Karpas-422 (cell line): ENCODE measurements around the gene LRSAM1. TPM values are rescaled to one million over a fixed set of nuclear protein-coding genes. Genes with fewer than 3 reads are reported as not detected.

Experiments
- DNase-seq: peaks from one replicate; pipeline ENCODE4 v3.0.0-alpha.2; 2015
- H2AFZ ChIP-seq: fragments of 200-600 bp; sonication (generic); 2 replicates; pipeline ENCODE4 v1.6.1; 2014; ENCODE audit warnings: antibody characterized with exemption, low read length, mixed read lengths
- H3K27ac ChIP-seq: fragments of 200-600 bp; sonication (generic); 2 replicates; pipeline ENCODE4 v1.5.1; 2014; ENCODE audit warnings: mild to moderate bottlenecking, low read length, moderate library complexity
- H3K27me3 ChIP-seq: fragments of 200-600 bp; sonication (generic); 2 replicates; pipeline ENCODE4 v1.6.1; 2014; ENCODE audit warnings: low read length, mixed read lengths
- H3K36me3 ChIP-seq: fragments of 200-600 bp; sonication (generic); 2 replicates; pipeline ENCODE4 v1.6.1; 2014; ENCODE audit warnings: low read length, mixed read lengths; ENCODE audit not compliant: insufficient read depth
- H3K4me1 ChIP-seq: fragments of 200-600 bp; sonication (generic); 2 replicates; pipeline ENCODE4 v1.6.1; 2014; ENCODE audit warnings: mild to moderate bottlenecking, low read length, mixed read lengths
- H3K4me2 ChIP-seq: fragments of 200-600 bp; sonication (generic); 2 replicates; pipeline ENCODE4 v1.6.1; 2014; ENCODE audit warnings: low read length, low read depth, mild to moderate bottlenecking; ENCODE audit not compliant: poor library complexity, severe bottlenecking
- H3K4me3 ChIP-seq: fragments of 200-600 bp; sonication (generic); 2 replicates; pipeline ENCODE4 v1.5.1; 2014; ENCODE audit warnings: mild to moderate bottlenecking, antibody characterized with exemption, low read length, mixed read lengths
- H3K79me2 ChIP-seq: fragments of 200-600 bp; sonication (generic); 2 replicates; pipeline ENCODE4 v1.6.1; 2014; ENCODE audit warnings: mild to moderate bottlenecking, low read length, mixed read lengths
- H3K9ac ChIP-seq: fragments of 200-600 bp; sonication (generic); 2 replicates; pipeline ENCODE4 v1.6.0; 2014; ENCODE audit warnings: low read length
- H3K9me2 ChIP-seq: fragments of 200-600 bp; sonication (generic), shearing (Covaris generic); replicated peaks from 2 replicates; pipeline ENCODE4 v1.6.0; 2014; ENCODE audit warnings: mild to moderate bottlenecking, low read length, moderate library complexity; ENCODE audit not compliant: insufficient read depth
- H3K9me3 ChIP-seq: fragments of 300-700, 200-600 bp; sonication (generic); 2 replicates; pipeline ENCODE4 v1.6.1; 2014; ENCODE audit warnings: low read length, mixed read lengths
- H4K20me1 ChIP-seq: fragments of 200-600 bp; sonication (generic); 2 replicates; pipeline ENCODE4 v1.6.1; 2014; ENCODE audit warnings: mild to moderate bottlenecking, antibody characterized with exemption, low read length, low read depth; ENCODE audit not compliant: insufficient read depth
- total RNA-seq: library from RNA; depleted of rRNA; stranded (reverse); fragments of >200 nt; shearing (Covaris generic); gene quantifications from 2 replicates; pipeline ENCODE4 v1.2.3, GENCODE V29; 2014; ENCODE audit warnings: low replicate concordance

The LRSAM1 gene
- total RNA-seq, 1 experiment from 2014 or later = 14.4 TPM

- DNase-seq = peak; percentile 51
- Histone ChIP-seq H3K4me2 (peak overlapping the region; percentile 96), H2AFZ (no peak overlapping the region), H3K4me1 (peaks cover 28% of the 10 kb centered on the region), H3K4me3 (peak overlapping the region; percentile 88), H3K9ac (peak overlapping the region; percentile 99), H3K9me2 (no peaks in the 10 kb centered on the region), H4K20me1 (peaks cover 31% of the 10 kb centered on the region), H3K79me2 (peaks cover 38% of the 10 kb centered on the region), H3K27ac (peak overlapping the region; percentile 92), H3K36me3 (peaks cover 50% of the 10 kb centered on the region), H3K9me3 (no peaks in the 10 kb centered on the region), H3K27me3 (no peaks in the 10 kb centered on the region)
Measured at GRCh38 chr9:127449332-127449966, 1.9 kb upstream of the LRSAM1 start.

- Histone ChIP-seq H3K4me2 (peak overlapping the region; percentile 96), H3K27me3 (no peaks in the 10 kb centered on the region), H3K9me2 (no peaks in the 10 kb centered on the region), H3K27ac (peak overlapping the region; percentile 92), H3K36me3 (peaks cover 50% of the 10 kb centered on the region), H3K9me3 (no peaks in the 10 kb centered on the region), H3K79me2 (peaks cover 38% of the 10 kb centered on the region), H4K20me1 (peaks cover 31% of the 10 kb centered on the region), H2AFZ (no peak overlapping the region), H3K9ac (peak overlapping the region; percentile 99), H3K4me1 (peaks cover 31% of the 10 kb centered on the region), H3K4me3 (peak overlapping the region; percentile 88)
- peak; percentile 55 for DNase-seq
Measured at GRCh38 chr9:127450243-127450760, 1.0 kb upstream of the LRSAM1 start.

- H3K9me2 ChIP-seq = no peaks in the 10 kb centered on the region
- H3K9ac ChIP-seq = peak overlapping the region; percentile 90
- H3K27me3 ChIP-seq = no peaks in the 10 kb centered on the region
- peak overlapping the region; percentile 62; the same call in 1 of the 2 replicates for H3K27ac ChIP-seq
- H3K4me2 ChIP-seq = peak overlapping the region; percentile 96
- peak overlapping the region; percentile 90 for H2AFZ ChIP-seq
- peaks cover 45% of the 10 kb centered on the region for H3K36me3 ChIP-seq
- peaks cover 38% of the 10 kb centered on the region for H3K4me1 ChIP-seq
- H4K20me1 ChIP-seq = peaks cover 31% of the 10 kb centered on the region
- peak overlapping the region; percentile 88 for H3K4me3 ChIP-seq
- H3K9me3 ChIP-seq = no peaks in the 10 kb centered on the region
- H3K79me2 ChIP-seq = peaks cover 38% of the 10 kb centered on the region
- DNase-seq = no peak
Measured at GRCh38 chr9:127451608-127451857, 223 bp downstream of the LRSAM1 start.

- Histone ChIP-seq H3K9me2 (no peaks in the 10 kb centered on the region), H3K79me2 (peaks cover 38% of the 10 kb centered on the region), H3K9ac (peak overlapping the region; percentile 90), H3K4me3 (peak overlapping the region; percentile 88), H3K4me1 (peaks cover 38% of the 10 kb centered on the region), H2AFZ (peak overlapping the region; percentile 90), H3K9me3 (no peaks in the 10 kb centered on the region), H3K36me3 (peaks cover 39% of the 10 kb centered on the region), H3K27me3 (no peaks in the 10 kb centered on the region), H4K20me1 (peaks cover 31% of the 10 kb centered on the region), H3K27ac (peak overlapping the region; percentile 62), H3K4me2 (peak overlapping the region; percentile 96)
- peak; percentile 71 for DNase-seq
Measured at GRCh38 chr9:127451858-127452656, 747 bp downstream of the LRSAM1 start.

GRCh38 chr9:127452691-127453090, 1.4 kb downstream of the LRSAM1 start:
- H3K27me3 ChIP-seq = no peaks in the 10 kb centered on the region
- peaks cover 31% of the 10 kb centered on the region for H4K20me1 ChIP-seq
- peak overlapping the region; percentile 88 for H3K4me3 ChIP-seq
- peak overlapping the region; percentile 90 for H2AFZ ChIP-seq
- H3K4me2 ChIP-seq = peak overlapping the region; percentile 96
- peaks cover 38% of the 10 kb centered on the region for H3K79me2 ChIP-seq
- no peak for DNase-seq
- H3K9ac ChIP-seq = peak overlapping the region; percentile 90
- H3K9me2 ChIP-seq = no peaks in the 10 kb centered on the region
- H3K36me3 ChIP-seq = peaks cover 33% of the 10 kb centered on the region
- H3K4me1 ChIP-seq = peaks cover 38% of the 10 kb centered on the region
- no peaks in the 10 kb centered on the region for H3K9me3 ChIP-seq
- H3K27ac ChIP-seq = 0 out of 2 replicates have a peak overlapping the region, but pooled peaks have one; percentile 62

GRCh38 chr9:127455324-127455992, 4.1 kb downstream of the LRSAM1 start:
- Histone ChIP-seq H3K36me3 (peaks cover 5% of the 10 kb centered on the region), H3K79me2 (peaks cover 20% of the 10 kb centered on the region), H3K9ac (peak overlapping the region; percentile 36; the same call in 1 of the 2 replicates), H2AFZ (no peak overlapping the region), H4K20me1 (peaks cover 6% of the 10 kb centered on the region), H3K4me1 (peaks cover 22% of the 10 kb centered on the region), H3K9me3 (no peaks in the 10 kb centered on the region), H3K4me2 (peak overlapping the region; percentile 22), H3K27ac (0 out of 2 replicates have a peak overlapping the region, but pooled peaks have one; percentile 29), H3K9me2 (no peaks in the 10 kb centered on the region), H3K27me3 (no peaks in the 10 kb centered on the region), H3K4me3 (no peak overlapping the region)
- DNase-seq = peak; percentile 69

- no peak for DNase-seq
- no peaks in the 10 kb centered on the region for H4K20me1 ChIP-seq
- no peaks in the 10 kb centered on the region for H3K36me3 ChIP-seq
- H3K27me3 ChIP-seq = no peaks in the 10 kb centered on the region
- H2AFZ ChIP-seq = no peak overlapping the region
- H3K4me2 ChIP-seq = no peak overlapping the region
- H3K9ac ChIP-seq = no peak overlapping the region
- no peak overlapping the region for H3K27ac ChIP-seq
- H3K79me2 ChIP-seq = peaks cover 5% of the 10 kb centered on the region; the same call in 1 of the 2 replicates
- no peaks in the 10 kb centered on the region for H3K9me2 ChIP-seq
- peaks cover 15% of the 10 kb centered on the region for H3K4me1 ChIP-seq
- H3K4me3 ChIP-seq = no peak overlapping the region
- H3K9me3 ChIP-seq = no peaks in the 10 kb centered on the region
Measured at GRCh38 chr9:127457191-127457878, 6.0 kb downstream of the LRSAM1 start.
